MM.1S (cell line): ENCODE measurements around the gene CYREN.
"Not testable (repeated sequence)": the region's sequence is repeated elsewhere in the genome, so short reads cannot be mapped to it uniquely, and the experiment has no call there.

Experiments
- DNase-seq: peaks from one replicate; pipeline ENCODE4 v3.0.0-alpha.2; 2015
- H2AFZ ChIP-seq: fragments of 300-600 bp; sonication (generic); 2 replicates; pipeline ENCODE4 v1.6.0; 2016; ENCODE audit warnings: antibody characterized with exemption, low read length
- H3F3A ChIP-seq: fragments of 300-600 bp; sonication (generic); 2 replicates; pipeline ENCODE4 v1.6.1; 2016; ENCODE audit warnings: mild to moderate bottlenecking, antibody characterized with exemption, low read length, moderate library complexity, mixed read lengths; ENCODE audit not compliant: insufficient read depth
- H3K27ac ChIP-seq: fragments of 300-600 bp; sonication (generic); 2 replicates; pipeline ENCODE4 v1.5.1; 2016; ENCODE audit warnings: mild to moderate bottlenecking, low read length
- H3K27me3 ChIP-seq: fragments of 300-600 bp; sonication (generic); replicated peaks from 2 replicates; pipeline ENCODE4 v1.6.0; 2016; ENCODE audit warnings: low read length; ENCODE audit not compliant: insufficient read depth
- H3K36me3 ChIP-seq: fragments of 300-600 bp; sonication (generic); replicated peaks from 2 replicates; pipeline ENCODE4 v1.6.1; 2016; ENCODE audit warnings: mild to moderate bottlenecking, low read length, mixed read lengths; ENCODE audit not compliant: insufficient read depth
- H3K4me1 ChIP-seq: fragments of 300-600 bp; sonication (generic); 2 replicates; pipeline ENCODE4 v1.6.1; 2016; ENCODE audit warnings: low read length, mixed read lengths
- H3K4me2 ChIP-seq: fragments of 300-600 bp; sonication (generic); 2 replicates; pipeline ENCODE4 v1.6.0; 2016; ENCODE audit warnings: low read depth, low read length
- H3K4me3 ChIP-seq: fragments of 300-600 bp; sonication (generic); 2 replicates; pipeline ENCODE4 v1.5.1; 2016; ENCODE audit warnings: low read length, mixed read lengths
- H3K79me2 ChIP-seq: fragments of 300-600 bp; sonication (generic); 2 replicates; pipeline ENCODE4 v1.6.1; 2016; ENCODE audit warnings: mixed run types, low read length, mixed read lengths
- H3K9ac ChIP-seq: fragments of 300-600 bp; sonication (generic); 2 replicates; pipeline ENCODE4 v1.6.1; 2016; ENCODE audit warnings: low read length, mixed read lengths
- H3K9me2 ChIP-seq: fragments of 300-600 bp; sonication (generic); replicated peaks from 2 replicates; pipeline ENCODE4 v1.6.1; 2016; ENCODE audit warnings: mild to moderate bottlenecking, low read length, mixed read lengths; ENCODE audit not compliant: insufficient read depth
- H3K9me3 ChIP-seq: fragments of 300-600 bp; sonication (generic); replicated peaks from 2 replicates; pipeline ENCODE4 v1.6.1; 2016; ENCODE audit warnings: mild to moderate bottlenecking, low read length, mixed read lengths; ENCODE audit not compliant: insufficient read depth
- H4K20me1 ChIP-seq: fragments of 300-600 bp; sonication (generic); 2 replicates; pipeline ENCODE4 v1.6.1; 2016; ENCODE audit warnings: mild to moderate bottlenecking, low read length, moderate library complexity, mixed read lengths; ENCODE audit not compliant: insufficient read depth
- CTCF ChIP-seq: fragments of 300-600 bp; sonication (generic); IDR thresholded peaks from 2 replicates; pipeline ENCODE4 v1.5.1; 2016; ENCODE audit warnings: antibody characterized with exemption, low read length, mixed read lengths
- EZH2 ChIP-seq: fragments of 300-600 bp; sonication (generic); optimal IDR thresholded peaks from 2 replicates; pipeline ENCODE3; 2017; ENCODE audit warnings: low read depth, mild to moderate bottlenecking, antibody characterized with exemption, low read length, mixed read lengths
- EZH2phosphoT487 ChIP-seq: fragments of 300-600 bp; sonication (generic); IDR thresholded peaks from 2 replicates; pipeline ENCODE4 v1.6.1; 2018; ENCODE audit warnings: antibody characterized with exemption, low read length

Gene CYREN

GRCh38 chr7:135175931-135176330 lies 5.4 kb upstream of the CYREN start:
- DNase-seq = no peak

GRCh38 chr7:135174941-135175340 lies 4.4 kb upstream of the CYREN start:
- Histone ChIP-seq H3K27me3 (no peaks in the 10 kb centered on the region), H2AFZ (no peak overlapping the region), H3K9me3 (no peaks in the 10 kb centered on the region), H3K4me2 (no peak overlapping the region), H3K27ac (no peak overlapping the region), H3K79me2 (peaks cover 6% of the 10 kb centered on the region), H3K4me3 (no peak overlapping the region), H3K36me3 (no peaks in the 10 kb centered on the region), H3F3A (peaks cover 17% of the 10 kb centered on the region), H3K4me1 (peaks cover 7% of the 10 kb centered on the region), H3K9me2 (no peaks in the 10 kb centered on the region), H4K20me1 (no peaks in the 10 kb centered on the region), H3K9ac (no peak overlapping the region)
- DNase-seq = no peak
- TF ChIP-seq EZH2 (no peak), CTCF (no peak), EZH2phosphoT487 (no peak)

More at GRCh38 chr7:135175931-135176330, 5.4 kb upstream of the CYREN start:
- Histone ChIP-seq H3K36me3 (no peaks in the 10 kb centered on the region; the same call in 1 of the 2 replicates), H3K9me3 (no peaks in the 10 kb centered on the region), H3K9me2 (no peaks in the 10 kb centered on the region), H3K4me1 (peaks cover 7% of the 10 kb centered on the region), H4K20me1 (no peaks in the 10 kb centered on the region), H3K27ac (no peak overlapping the region), H3F3A (peaks cover 7% of the 10 kb centered on the region), H3K4me2 (no peak overlapping the region), H3K79me2 (no peaks in the 10 kb centered on the region), H3K4me3 (no peak overlapping the region), H3K27me3 (no peaks in the 10 kb centered on the region), H3K9ac (no peak overlapping the region), H2AFZ (no peak overlapping the region)
- no peak for TF ChIP-seq EZH2phosphoT487
- no peak for TF ChIP-seq CTCF
- no peak for TF ChIP-seq EZH2

GRCh38 chr7:135173916-135174315 lies 3.4 kb upstream of the CYREN start:
- H3K4me3 ChIP-seq, H2AFZ ChIP-seq, H3K4me2 ChIP-seq, H3K27me3 ChIP-seq, H3K4me1 ChIP-seq, H3K36me3 ChIP-seq, H3K9me3 ChIP-seq, H3K9me2 ChIP-seq, DNase-seq, H3K9ac ChIP-seq, H4K20me1 ChIP-seq, H3K27ac ChIP-seq: not testable (repeated sequence)
- peaks cover 16% of the 10 kb centered on the region for H3K79me2 ChIP-seq
- peaks cover 27% of the 10 kb centered on the region for H3F3A ChIP-seq

- not testable (repeated sequence) for DNase-seq, H3K9me2 ChIP-seq, H3K9me3 ChIP-seq, H4K20me1 ChIP-seq, H3K27me3 ChIP-seq
- peak overlapping the region; percentile 97; the same call in 1 of the 2 replicates for H3K27ac ChIP-seq
- H3K4me3 ChIP-seq = peak overlapping the region; percentile 24
- H3F3A ChIP-seq = peaks cover 27% of the 10 kb centered on the region
- peaks cover 37% of the 10 kb centered on the region for H3K79me2 ChIP-seq
- H3K36me3 ChIP-seq = peaks cover 18% of the 10 kb centered on the region
- peak overlapping the region; percentile 44; the same call in 1 of the 2 replicates for H3K9ac ChIP-seq
- peaks cover 15% of the 10 kb centered on the region for H3K4me1 ChIP-seq
- H2AFZ ChIP-seq = peak overlapping the region; percentile 77
- H3K4me2 ChIP-seq = peak overlapping the region; percentile 97; the same call in 1 of the 2 replicates
These were observed 1.2 kb upstream of the CYREN start for GRCh38 chr7:135171581-135172291.

GRCh38 chr7:135170998-135171481 lies 533 bp upstream of the CYREN start:
- H3K27me3 ChIP-seq, H3K9me3 ChIP-seq, H4K20me1 ChIP-seq, H3K9me2 ChIP-seq, DNase-seq: not testable (repeated sequence)
- peak overlapping the region; percentile 97 for H3K27ac ChIP-seq
- H3K36me3 ChIP-seq = peaks cover 24% of the 10 kb centered on the region
- peak overlapping the region; percentile 89 for H3K4me3 ChIP-seq
- H3F3A ChIP-seq = peaks cover 27% of the 10 kb centered on the region
- peaks cover 44% of the 10 kb centered on the region for H3K79me2 ChIP-seq
- H2AFZ ChIP-seq = peak overlapping the region; percentile 77
- H3K4me2 ChIP-seq = peak overlapping the region; percentile 97
- H3K4me1 ChIP-seq = peaks cover 15% of the 10 kb centered on the region
- peak overlapping the region; percentile 98 for H3K9ac ChIP-seq
